HG02840 (cell line): ENCODE measurements around the gene MEGF10.

Source experiments
- ATAC-seq: cut with Tn5 transposase; IDR thresholded peaks from one replicate; pipeline ENCODE4 v1.9.1; 2021; ENCODE audit warnings: mild to moderate bottlenecking, moderate library complexity, moderate number of reproducible peaks; ENCODE audit not compliant: unreplicated experiment, low FRiP score

Gene MEGF10

GRCh38 chr5:127363403-127363802, 72.8 kb downstream of the MEGF10 start:
- ATAC-seq, result no peak

DNA sequence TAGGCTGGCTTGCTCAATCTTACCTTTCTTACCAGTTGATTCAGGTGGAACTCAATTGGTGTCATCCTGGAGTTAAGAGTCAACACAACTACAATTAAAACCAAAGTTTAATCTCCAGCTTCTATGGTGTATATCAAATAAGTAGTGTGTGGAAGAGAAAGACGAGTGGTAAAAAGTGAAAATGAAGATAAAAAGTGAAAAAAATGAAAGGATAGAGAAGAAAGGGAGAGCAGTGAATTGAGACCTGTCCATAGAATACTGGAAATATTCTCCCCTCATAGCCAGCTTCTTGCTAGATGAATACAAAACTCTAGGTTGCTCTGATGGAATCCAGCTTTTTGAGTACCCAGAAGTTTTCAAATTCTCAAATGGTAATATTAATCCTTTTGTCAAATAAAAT, 76.4 kb downstream of the MEGF10 start:
- no peak for ATAC-seq

DNA sequence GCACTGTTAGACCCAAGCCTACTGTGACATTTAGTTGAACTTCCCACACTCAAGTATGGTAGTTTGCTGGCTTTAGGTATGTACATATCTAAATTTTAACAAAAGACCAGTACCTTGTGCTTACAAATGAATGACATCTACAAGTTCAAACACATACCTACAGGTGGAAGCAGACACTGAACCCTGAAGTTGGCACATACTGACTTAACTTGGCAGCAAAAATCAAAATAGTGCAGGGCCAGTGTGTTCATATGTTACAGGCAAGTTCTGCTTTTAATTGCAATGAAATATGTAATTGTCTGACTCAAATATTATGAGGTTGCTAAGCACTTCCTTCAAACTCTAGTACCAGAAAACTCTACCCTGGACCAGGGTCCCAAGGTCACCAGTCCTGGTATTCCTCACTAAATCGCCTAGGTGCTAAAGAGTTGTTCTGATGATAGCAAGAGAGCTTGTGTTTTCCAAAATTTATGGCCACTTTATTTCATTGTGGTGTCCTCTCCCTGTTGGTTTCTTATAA, 77.4 kb downstream of the MEGF10 start:
- ATAC-seq, result no peak

- no peak for ATAC-seq
Observed at GRCh38 chr5:127369796-127370195, 79.2 kb downstream of the MEGF10 start.

DNA sequence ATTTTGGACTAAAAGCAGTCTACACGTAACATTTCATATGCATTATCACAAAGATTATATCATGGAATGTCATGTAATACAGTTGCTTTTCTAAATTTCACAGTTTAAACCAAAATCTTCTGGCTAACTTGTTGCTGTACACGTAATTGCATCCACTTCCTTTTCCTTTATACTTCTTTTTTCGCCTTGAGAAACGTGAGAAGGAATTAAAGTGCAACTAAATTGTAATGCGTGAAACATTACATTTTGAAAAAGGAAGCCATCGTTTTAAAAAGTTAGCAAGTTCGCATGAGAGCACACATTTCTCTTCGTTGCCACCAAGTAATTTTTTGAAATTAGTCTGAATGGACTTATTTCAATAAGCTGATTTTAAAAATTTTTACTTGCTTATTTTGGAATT, 80.0 kb downstream of the MEGF10 start:
- no peak for ATAC-seq

GRCh38 chr5:127373858-127374491, 83.4 kb downstream of the MEGF10 start:
- ATAC-seq, result no peak

- no peak for ATAC-seq
Observed at GRCh38 chr5:127375124-127375523, 84.5 kb downstream of the MEGF10 start.

DNA sequence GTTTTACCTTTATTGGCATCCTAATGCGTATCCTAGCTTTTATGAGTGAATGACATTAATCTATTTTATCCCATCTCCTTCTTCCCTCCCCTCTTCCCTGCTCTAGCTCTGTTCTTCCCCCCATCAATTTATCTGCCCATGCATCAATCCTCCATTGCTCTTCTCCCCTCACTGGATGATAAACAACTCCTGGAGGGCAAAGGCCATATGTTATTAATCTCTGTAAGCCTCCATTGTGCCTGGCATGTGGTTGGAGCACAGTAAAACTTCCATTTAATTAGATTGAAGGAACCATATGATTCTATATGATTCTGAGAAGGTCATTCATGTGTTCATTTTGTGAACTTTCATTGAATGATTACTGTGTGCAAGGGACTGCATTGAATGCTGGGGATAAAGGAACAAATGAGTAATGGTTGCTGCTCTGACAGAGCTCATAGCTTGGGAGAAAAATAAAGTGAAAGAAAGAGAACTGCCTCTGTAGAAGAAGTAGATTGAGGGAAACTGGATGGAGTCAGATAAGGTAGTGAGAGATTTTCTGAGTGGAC, 85.0 kb downstream of the MEGF10 start:
- ATAC-seq, result no peak

DNA sequence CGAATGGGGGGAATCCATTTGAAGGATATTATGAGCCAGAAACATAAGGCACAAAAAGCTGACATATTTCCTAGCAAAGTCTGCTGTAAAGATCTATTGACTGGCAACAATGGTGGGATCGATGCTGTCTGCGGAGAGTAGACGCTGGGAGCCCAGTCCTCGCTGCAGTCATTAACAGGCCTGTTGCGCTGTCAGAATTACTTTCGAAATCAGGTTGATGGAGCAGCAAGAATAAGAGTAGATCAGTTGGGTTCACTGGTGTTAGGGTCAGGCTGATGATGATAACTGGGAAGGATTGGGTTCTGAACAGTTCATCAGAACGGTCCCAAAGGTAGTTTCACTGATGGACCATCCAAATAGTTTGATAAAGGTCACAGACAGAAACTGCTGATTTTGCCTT, 87.1 kb downstream of the MEGF10 start:
- ATAC-seq, result no peak

GRCh38 chr5:127385936-127386335, 95.3 kb downstream of the MEGF10 start:
- no peak for ATAC-seq

GRCh38 chr5:127386557-127386956, 96.0 kb downstream of the MEGF10 start:
- ATAC-seq, result no peak

- no peak for ATAC-seq
Observed at GRCh38 chr5:127389601-127390000, 99.0 kb downstream of the MEGF10 start.

GRCh38 chr5:127392762-127393161, 102.2 kb downstream of the MEGF10 start:
- ATAC-seq, result no peak

DNA sequence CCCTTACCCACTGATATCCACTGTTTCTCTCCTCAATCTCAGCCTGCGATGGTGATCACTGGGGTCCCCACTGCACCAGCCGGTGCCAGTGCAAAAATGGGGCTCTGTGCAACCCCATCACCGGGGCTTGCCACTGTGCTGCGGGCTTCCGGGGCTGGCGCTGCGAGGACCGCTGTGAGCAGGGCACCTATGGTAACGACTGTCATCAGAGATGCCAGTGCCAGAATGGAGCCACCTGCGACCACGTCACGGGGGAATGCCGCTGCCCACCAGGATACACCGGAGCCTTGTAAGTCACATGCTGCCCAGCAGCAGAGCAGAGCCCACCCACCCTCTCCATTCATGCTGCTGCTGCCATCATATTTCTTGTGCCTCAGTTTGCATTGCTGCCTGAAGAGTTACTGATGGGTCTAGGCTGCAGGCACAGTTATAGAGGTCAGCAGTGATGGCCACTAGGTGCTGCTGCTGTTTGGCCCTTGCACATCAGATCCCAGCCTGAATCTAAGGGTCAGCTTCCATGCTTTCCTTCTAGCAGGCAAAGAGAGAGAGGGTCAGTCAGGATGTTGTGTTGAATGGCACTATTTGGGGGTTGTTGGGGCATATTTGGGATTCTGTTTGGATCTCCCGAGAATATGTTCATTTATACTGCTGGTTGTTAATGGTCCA, 106.0 kb downstream of the MEGF10 start:
- ATAC-seq, result no peak

DNA sequence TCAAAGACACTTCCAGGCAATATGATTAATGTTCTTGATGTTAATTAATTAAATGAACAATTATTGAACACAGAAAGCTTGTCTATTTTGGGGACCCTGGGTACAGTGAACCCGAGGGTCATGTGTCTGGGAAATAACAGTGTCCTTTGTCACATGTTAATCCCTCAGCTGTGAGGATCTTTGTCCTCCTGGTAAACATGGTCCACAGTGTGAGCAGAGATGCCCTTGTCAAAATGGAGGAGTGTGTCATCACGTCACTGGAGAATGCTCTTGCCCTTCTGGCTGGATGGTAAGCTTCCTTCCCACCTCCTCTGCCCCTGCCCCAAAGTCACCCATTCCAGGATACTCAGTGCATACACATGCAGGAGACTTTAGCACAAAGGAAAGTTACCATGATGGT, 107.9 kb downstream of the MEGF10 start:
- no peak for ATAC-seq

GRCh38 chr5:127399068-127399467, 108.5 kb downstream of the MEGF10 start:
- ATAC-seq, result no peak

DNA sequence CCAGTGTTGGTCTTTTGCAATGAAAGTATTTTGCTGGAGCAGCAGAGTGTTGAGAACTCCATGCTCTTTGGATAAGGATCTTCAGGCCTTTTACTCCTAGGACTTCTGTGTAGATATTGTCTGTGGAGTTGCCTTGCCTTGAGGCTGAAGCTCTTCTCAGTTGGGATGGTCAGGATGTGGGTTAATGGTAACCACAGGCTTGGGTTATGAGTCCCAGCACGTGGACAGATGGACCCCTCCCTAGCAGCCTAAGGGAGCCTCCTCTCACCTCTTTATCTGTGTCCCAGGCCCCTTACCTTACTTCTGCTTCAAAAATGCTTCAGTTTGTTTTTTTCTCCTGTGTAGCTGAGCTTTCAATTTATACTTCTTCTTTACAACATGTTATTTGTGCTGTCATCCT, 109.9 kb downstream of the MEGF10 start:
- no peak for ATAC-seq

DNA sequence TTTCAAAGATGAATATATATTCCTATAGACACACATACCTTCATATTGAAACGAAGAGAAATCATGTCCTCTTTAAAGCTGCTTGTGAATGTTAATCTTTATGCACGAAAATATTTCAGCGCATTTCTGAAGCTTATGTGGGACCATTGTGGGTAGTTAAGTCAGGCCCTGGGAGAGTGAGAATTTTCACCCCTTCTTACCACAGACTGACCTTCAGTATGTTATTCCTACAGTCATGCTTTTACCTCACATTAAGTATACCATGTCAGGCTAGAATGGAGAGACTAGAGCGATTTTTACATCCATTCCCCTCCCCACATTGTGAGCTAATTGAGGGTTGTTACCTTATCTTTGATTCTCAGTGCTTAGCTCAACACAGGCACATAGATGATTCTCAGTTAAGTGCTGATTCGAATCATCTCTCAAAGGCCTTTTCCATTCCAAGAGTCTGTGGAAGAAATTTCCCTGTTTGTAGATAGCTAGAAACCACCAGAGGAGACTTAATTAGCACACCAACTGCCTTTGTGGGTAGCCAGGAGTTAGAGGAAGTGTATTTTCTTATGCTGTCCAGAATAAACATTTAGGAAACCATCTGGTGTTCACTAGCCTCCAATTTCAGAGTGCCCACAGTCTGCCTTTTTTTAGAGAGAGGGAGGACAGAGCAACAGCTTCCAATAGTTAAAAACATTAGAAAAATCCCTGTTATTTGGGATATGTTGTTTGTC, 110.5 kb downstream of the MEGF10 start:
- no peak for ATAC-seq

GRCh38 chr5:127402361-127402760, 111.8 kb downstream of the MEGF10 start:
- no peak for ATAC-seq

DNA sequence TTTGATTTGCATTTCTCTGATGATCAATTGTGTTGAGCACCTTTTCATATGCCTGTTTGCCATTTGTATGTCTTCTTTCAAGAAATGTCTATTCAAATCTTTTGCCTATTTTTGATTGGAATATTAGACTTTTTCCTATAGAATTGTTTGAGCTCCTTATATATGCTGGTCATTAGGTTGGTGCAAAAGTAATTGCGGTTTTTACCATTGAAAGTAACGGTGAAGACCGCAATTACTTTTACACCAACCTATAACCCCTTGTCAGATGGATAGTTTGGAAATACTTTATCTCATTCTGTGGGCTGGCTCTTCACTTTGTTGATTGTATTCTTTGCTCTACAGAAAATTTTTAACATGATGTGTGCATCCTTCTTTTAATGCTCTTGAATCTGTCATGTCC, 113.6 kb downstream of the MEGF10 start:
- no peak for ATAC-seq
